Measurements from ENCODE around the gene NRP1.

DNA sequence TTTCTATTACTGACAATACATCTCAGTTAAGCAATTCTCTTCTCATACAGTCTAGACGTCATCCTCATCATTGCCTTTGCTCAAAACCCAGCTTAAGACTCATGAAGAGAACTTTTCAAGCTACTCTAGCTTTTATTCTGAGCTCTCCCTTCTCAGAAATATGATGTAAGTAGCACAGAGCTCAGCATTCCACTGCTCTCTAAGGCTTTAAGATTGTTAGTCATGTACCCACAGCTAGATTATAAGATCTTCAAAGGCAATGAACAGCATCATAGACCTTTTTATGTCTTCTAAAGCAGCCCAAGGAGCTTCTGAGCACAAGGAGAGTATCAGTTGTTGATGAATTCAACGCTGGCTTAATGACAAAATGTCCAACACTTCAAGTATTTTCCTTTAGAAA, 119.3 kb downstream of the NRP1 start:
- TF ChIP-seq, protein P1, sequence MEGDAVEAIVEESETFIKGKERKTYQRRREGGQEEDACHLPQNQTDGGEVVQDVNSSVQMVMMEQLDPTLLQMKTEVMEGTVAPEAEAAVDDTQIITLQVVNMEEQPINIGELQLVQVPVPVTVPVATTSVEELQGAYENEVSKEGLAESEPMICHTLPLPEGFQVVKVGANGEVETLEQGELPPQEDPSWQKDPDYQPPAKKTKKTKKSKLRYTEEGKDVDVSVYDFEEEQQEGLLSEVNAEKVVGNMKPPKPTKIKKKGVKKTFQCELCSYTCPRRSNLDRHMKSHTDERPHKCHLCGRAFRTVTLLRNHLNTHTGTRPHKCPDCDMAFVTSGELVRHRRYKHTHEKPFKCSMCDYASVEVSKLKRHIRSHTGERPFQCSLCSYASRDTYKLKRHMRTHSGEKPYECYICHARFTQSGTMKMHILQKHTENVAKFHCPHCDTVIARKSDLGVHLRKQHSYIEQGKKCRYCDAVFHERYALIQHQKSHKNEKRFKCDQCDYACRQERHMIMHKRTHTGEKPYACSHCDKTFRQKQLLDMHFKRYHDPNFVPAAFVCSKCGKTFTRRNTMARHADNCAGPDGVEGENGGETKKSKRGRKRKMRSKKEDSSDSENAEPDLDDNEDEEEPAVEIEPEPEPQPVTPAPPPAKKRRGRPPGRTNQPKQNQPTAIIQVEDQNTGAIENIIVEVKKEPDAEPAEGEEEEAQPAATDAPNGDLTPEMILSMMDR (IDR thresholded peaks at IDR 0.05): no peak
- TF ChIP-seq POLR2A (IDR thresholded peaks at IDR 0.05): no peak
